OCI-LY7 (cell line): ENCODE measurements around the gene IFT22. TPM values are rescaled to one million over a fixed set of nuclear protein-coding genes. Genes with fewer than 3 reads are reported as not detected.

ENCODE experiments used
- BruUV-seq: library from RNA; stranded (reverse); fragments of 400-500 nt; replicated peaks from 2 replicates; lab custom pipeline; 2021; lab: Mats Ljungman, UMichigan
- CTCF ChIA-PET: fragments of 300-600 bp; sonication (Branson Sonifier 250); formaldehyde crosslinking; loops from one replicate; lab custom pipeline; 2022; ENCODE audit warnings: antibody characterized with exemption; ENCODE audit not compliant: unreplicated experiment; lab: Charles Lee
- POLR2A ChIA-PET: fragments of 300-600 bp; sonication (Branson Sonifier 250); formaldehyde crosslinking; loops from one replicate; lab custom pipeline; 2022; ENCODE audit warnings: antibody characterized with exemption; lab: Charles Lee
- DNase-seq: peaks from one replicate; pipeline ENCODE4 v3.0.0-alpha.2; 2015; ENCODE audit warnings: low spot score
- H2AFZ ChIP-seq: fragments of 200-600 bp; sonication (generic), shearing (Covaris generic); 2 replicates; pipeline ENCODE4 v1.6.1; 2014; ENCODE audit warnings: mild to moderate bottlenecking, antibody characterized with exemption, low read length, moderate library complexity
- H3K27ac ChIP-seq: fragments of 200-600 bp; sonication (generic); 2 replicates; pipeline ENCODE4 v1.5.1; 2014; ENCODE audit warnings: mixed run types, low read depth, mild to moderate bottlenecking, moderate library complexity, low read length, inconsistent platforms; ENCODE audit not compliant: poor library complexity, severe bottlenecking
- H3K36me3 ChIP-seq: fragments of 200-600 bp; sonication (generic); 2 replicates; pipeline ENCODE4 v1.6.1; 2014; ENCODE audit warnings: mild to moderate bottlenecking, antibody characterized with exemption, low read length, moderate library complexity, mixed read lengths; ENCODE audit not compliant: insufficient read depth
- H3K4me1 ChIP-seq: fragments of 200-600 bp; sonication (generic); 2 replicates; pipeline ENCODE4 v1.5.1; 2014; ENCODE audit warnings: mild to moderate bottlenecking, low read length; ENCODE audit not compliant: insufficient read depth, poor library complexity, severe bottlenecking
- H3K4me2 ChIP-seq: fragments of 200-600 bp; sonication (generic); 2 replicates; pipeline ENCODE4 v1.6.1; 2014; ENCODE audit warnings: mild to moderate bottlenecking, low read length
- H3K4me3 ChIP-seq: fragments of 200-600 bp; sonication (generic); 2 replicates; pipeline ENCODE4 v1.5.1; 2014; ENCODE audit warnings: mild to moderate bottlenecking, low read depth, low read length; ENCODE audit not compliant: poor library complexity, severe bottlenecking
- H3K79me2 ChIP-seq: fragments of 200-600 bp; sonication (generic); 2 replicates; pipeline ENCODE4 v1.6.1; 2016; ENCODE audit warnings: low read depth, mild to moderate bottlenecking, low read length, moderate library complexity, mixed read lengths; ENCODE audit not compliant: insufficient read depth
- H3K9me2 ChIP-seq: fragments of 200-600 bp; sonication (generic); 2 replicates; pipeline ENCODE4 v1.6.1; 2016; ENCODE audit warnings: mild to moderate bottlenecking, low read length, mixed read lengths; ENCODE audit not compliant: insufficient read depth
- H3K9me3 ChIP-seq: fragments of 200-600 bp; sonication (generic); 2 replicates; pipeline ENCODE4 v1.6.1; 2014; ENCODE audit warnings: mild to moderate bottlenecking, mixed run types, low read length, mixed read lengths
- H4K20me1 ChIP-seq: fragments of 200-600 bp; sonication (generic); 2 replicates; pipeline ENCODE4 v1.6.1; 2014; ENCODE audit warnings: mild to moderate bottlenecking, antibody characterized with exemption, low read length, moderate library complexity, mixed read lengths; ENCODE audit not compliant: insufficient read depth
- CTCF ChIP-seq: fragments of 200-600 bp; sonication (generic); conservative IDR thresholded peaks from 2 replicates; pipeline ENCODE4 v1.5.1; 2014; ENCODE audit warnings: mild to moderate bottlenecking, antibody characterized with exemption, low read length, moderate library complexity, mixed read lengths
- EZH2phosphoT487 ChIP-seq: fragments of 200-600 bp; sonication (generic); IDR thresholded peaks from 2 replicates; pipeline ENCODE4 v1.6.1; 2018; ENCODE audit warnings: low read depth, borderline replicate concordance, mild to moderate bottlenecking, mixed run types, antibody characterized with exemption, low read length, moderate library complexity, mixed read lengths
- intact Hi-C: fragments of 100-400 bp; cut with micrococcal nuclease; formaldehyde crosslinking; loops from one replicate; pipeline ENCODE4 v1.10.0; 2022; ENCODE audit not compliant: unreplicated experiment
- total RNA-seq, 2 experiments: library from RNA; depleted of rRNA in 1 of 2; stranded (reverse); fragments of >200 nt in 1 of 2; shearing (Covaris generic) in 1 of 2; gene quantifications; 2 replicates each; pipeline ENCODE4 v1.2.3, GENCODE V29; 2014 to 2022

Gene IFT22
- total RNA-seq, 2 experiments from 2014 or later, result 13.2 to 14.6 TPM

- POLR2A ChIA-PET, result interaction anchor here (0.7 kb wide), 1 partner anchor 37 kb away, joined by 5 read pairs; no protein-coding TSS in a partner anchor
- H4K20me1 ChIP-seq, result no peaks in the 10 kb centered on the region
- TF ChIP-seq EZH2phosphoT487, result no peak
- no peak for TF ChIP-seq CTCF
- H3K9me2 ChIP-seq, result no peaks in the 10 kb centered on the region
- no peaks in the 10 kb centered on the region for H3K36me3 ChIP-seq
- H3K4me3 ChIP-seq, result no peak overlapping the region
- CTCF ChIA-PET, result interaction anchor here (0.6 kb wide), 1 partner anchor 10 kb away, joined by 3 read pairs; no protein-coding TSS in a partner anchor
- no peak overlapping the region for H2AFZ ChIP-seq
- no peaks in the 10 kb centered on the region for H3K4me1 ChIP-seq
- no peak for DNase-seq
- intact Hi-C loops, result no loop called here
- no peak overlapping the region for H3K27ac ChIP-seq
- H3K79me2 ChIP-seq, result no peaks in the 10 kb centered on the region
- H3K4me2 ChIP-seq, result no peak overlapping the region
- no peaks in the 10 kb centered on the region for H3K9me3 ChIP-seq
- BruUV-seq, result no TSS peak
Observed at GRCh38 chr7:101271021-101271420, 50.6 kb downstream of the IFT22 start.

GRCh38 chr7:101269664-101270063 is 51.9 kb downstream of the IFT22 start:
- no peak for TF ChIP-seq EZH2phosphoT487
- TF ChIP-seq CTCF, result no peak
- Histone ChIP-seq H3K27ac (no peak overlapping the region), H3K9me2 (no peaks in the 10 kb centered on the region), H3K79me2 (no peaks in the 10 kb centered on the region), H3K4me1 (no peaks in the 10 kb centered on the region), H2AFZ (no peak overlapping the region), H3K9me3 (no peaks in the 10 kb centered on the region), H3K4me3 (no peak overlapping the region), H3K4me2 (no peak overlapping the region), H4K20me1 (no peaks in the 10 kb centered on the region), H3K36me3 (no peaks in the 10 kb centered on the region)
- CTCF ChIA-PET, result no interaction called here
- no TSS peak for BruUV-seq
- DNase-seq, result no peak
- POLR2A ChIA-PET, result no interaction called here
- intact Hi-C loops, result no loop called here
